HepG2 (cell line): ENCODE data around the gene NRDE2. TPM values are rescaled to one million over a fixed set of nuclear protein-coding genes. Genes with fewer than 3 reads are reported as not detected.
A peak's percentile ranks its signal among the peaks of the same experiment; 100 is the strongest.

ENCODE experiments used
- BCL6 ChIP-seq: IDR thresholded peaks from 2 replicates; pipeline ENCODE4 v1.6.1; 2016; ENCODE audit warnings: missing genetic modification reagents, missing compliant biosample characterization
- CHD4 ChIP-seq: fragments of 200-600 bp; sonication (generic); IDR thresholded peaks from 2 replicates; pipeline ENCODE4 v1.7.0; 2017; ENCODE audit warnings: mild to moderate bottlenecking, low read length, borderline replicate concordance
- DMAP1 ChIP-seq: IDR thresholded peaks from 2 replicates; pipeline ENCODE4 v1.6.1; 2016
- ELK4 ChIP-seq: sonication (generic); formaldehyde crosslinking; IDR thresholded peaks from 2 replicates; pipeline ENCODE4 v1.9.0; 2021; ENCODE audit warnings: missing genetic modification reagents, borderline replicate concordance
- FOXC1 ChIP-seq: sonication (generic); formaldehyde crosslinking; IDR thresholded peaks from 2 replicates; pipeline ENCODE4 v1.8.0; 2022; ENCODE audit warnings: mild to moderate bottlenecking, missing genetic modification reagents, borderline replicate concordance
- GATAD2A ChIP-seq: IDR thresholded peaks from 2 replicates; pipeline ENCODE4 v1.6.1; 2016
- HCFC1 ChIP-seq: fragments of 150-350 bp; IDR thresholded peaks from 2 replicates; pipeline ENCODE4 v1.6.1; 2014; ENCODE audit warnings: low read depth, low read length
- HDAC2 ChIP-seq: sonication (generic); formaldehyde crosslinking; IDR thresholded peaks from 2 replicates; pipeline ENCODE4 v1.4.0; 2020; ENCODE audit warnings: missing genetic modification reagents
- KDM5A ChIP-seq: fragments of 200-600 bp; sonication (generic); IDR thresholded peaks from 2 replicates; pipeline ENCODE4 v1.7.0; 2018; ENCODE audit warnings: antibody characterized with exemption, mild to moderate bottlenecking, low read length, borderline replicate concordance
- KDM5B ChIP-seq: sonication (generic); formaldehyde crosslinking; IDR thresholded peaks from 2 replicates; pipeline ENCODE4 v1.4.0; 2020; ENCODE audit warnings: missing genetic modification reagents, mild to moderate bottlenecking, borderline replicate concordance
- MYPOP ChIP-seq: sonication (generic); formaldehyde crosslinking; IDR thresholded peaks from 2 replicates; pipeline ENCODE4 v1.8.1; 2023; ENCODE audit warnings: mild to moderate bottlenecking, moderate library complexity, missing genetic modification reagents
- PHF20 ChIP-seq: sonication (generic); formaldehyde crosslinking; IDR thresholded peaks from 2 replicates; pipeline ENCODE4 v1.5.0; 2020; ENCODE audit warnings: mild to moderate bottlenecking, missing genetic modification reagents
- SNAPC4 ChIP-seq: sonication (generic); formaldehyde crosslinking; IDR thresholded peaks from 2 replicates; pipeline ENCODE4 v1.4.0; 2020; ENCODE audit warnings: mild to moderate bottlenecking, missing genetic modification reagents
- SPEN ChIP-seq: sonication (generic); formaldehyde crosslinking; IDR thresholded peaks from 2 replicates; pipeline ENCODE4 v1.5.1; 2020; ENCODE audit warnings: low read depth, mild to moderate bottlenecking, missing genetic modification reagents
- THAP7 ChIP-seq: sonication (generic); formaldehyde crosslinking; IDR thresholded peaks from 2 replicates; pipeline ENCODE4 v1.8.1; 2023; ENCODE audit warnings: mild to moderate bottlenecking, missing genetic modification reagents
- YEATS4 ChIP-seq: sonication (generic); formaldehyde crosslinking; IDR thresholded peaks from 2 replicates; pipeline ENCODE4 v1.4.0; 2020; ENCODE audit warnings: missing genetic modification reagents, borderline replicate concordance
- ZBTB44 ChIP-seq: sonication (generic); formaldehyde crosslinking; IDR thresholded peaks from 2 replicates; pipeline ENCODE4 v1.4.0; 2020; ENCODE audit warnings: missing genetic modification reagents
- ZNF263 ChIP-seq: sonication (generic); formaldehyde crosslinking; IDR thresholded peaks from 2 replicates; pipeline ENCODE4 v1.4.0; 2020; ENCODE audit warnings: missing genetic modification reagents
- ZNF317 ChIP-seq: sonication (generic); formaldehyde crosslinking; IDR thresholded peaks from 2 replicates; pipeline ENCODE4 v1.5.0; 2020; ENCODE audit warnings: mild to moderate bottlenecking, missing genetic modification reagents
- polyA plus RNA-seq, 8 experiments: library from polyadenylated mRNA; depleted of rRNA in 3 of 8; stranded (reverse) in 7 of 8; unstranded in 1 of 8; fragments of >200 nt; fragmentation: Illumina TruSeq in 4 of 8; extraction: Trizol in 4 of 8; gene quantifications; 2 replicates each; pipeline versions ENCODE4 v1.2.1 to v1.2.3, GENCODE V29; 2011 to 2016; ENCODE audit warnings: low read depth in 4 of 8, missing spikeins in 1 of 8, mixed read lengths in 1 of 8; ENCODE audit not compliant: insufficient read depth in 1 of 8
- total RNA-seq, 5 experiments: library from RNA; depleted of rRNA; stranded (reverse); fragments of >200 nt; fragmentation: Illumina TruSeq; extraction: Trizol; gene quantifications; 2 replicates each; pipeline ENCODE4 v1.2.3, GENCODE V29; 2016; ENCODE audit warnings: low read depth in 1 of 5

The NRDE2 gene
- total and polyA plus RNA-seq, 2 of the 13 experiments (the other 11 are each of a cell fraction or from before 2014, with no cell fraction given) = 5.6 to 12.5 TPM

- TF ChIP-seq BCL6 = 0 out of 2 replicates have a peak, but pooled peaks have one; percentile 8
- peak; percentile 91 for TF ChIP-seq DMAP1 (CRISPR knock-in tag)
- TF ChIP-seq SNAPC4 (CRISPR knock-in tag) = peak; percentile 70; the same call in 1 of the 2 replicates
- peak; percentile 60; the same call in 1 of the 2 replicates for TF ChIP-seq ZNF317
- TF ChIP-seq KDM5B = peak; percentile 41; the same call in 1 of the 2 replicates
- peak; percentile 41; the same call in 1 of the 2 replicates for TF ChIP-seq MYPOP
- peak; percentile 93 for TF ChIP-seq KDM5A
- TF ChIP-seq ZBTB44 (CRISPR knock-in tag) = no peak
- TF ChIP-seq HDAC2 (CRISPR knock-in tag) = peak; percentile 47; the same call in 1 of the 2 replicates
- TF ChIP-seq YEATS4 (CRISPR knock-in tag) = peak; percentile 49; the same call in 1 of the 2 replicates
- TF ChIP-seq ZNF263 = 0 out of 2 replicates have a peak, but pooled peaks have one; percentile 7
- TF ChIP-seq SPEN (CRISPR knock-in tag) = peak; percentile 76; the same call in 1 of the 2 replicates
- 0 out of 2 replicates have a peak, but pooled peaks have one; percentile 61 for TF ChIP-seq CHD4
- peak; percentile 55; the same call in 1 of the 2 replicates for TF ChIP-seq FOXC1 (CRISPR knock-in tag)
- peak; percentile 35; the same call in 1 of the 2 replicates for TF ChIP-seq GATAD2A
- peak; percentile 89 for TF ChIP-seq PHF20 (CRISPR knock-in tag)
- no peak for TF ChIP-seq THAP7 (CRISPR knock-in tag)
- TF ChIP-seq HCFC1 = peak; percentile 78
- TF ChIP-seq ELK4 (CRISPR knock-in tag) = no peak
These were observed at the start of gene NRDE2 (continued) for GRCh38 chr14:90331497-90332270.
